ENCODE data around the gene SUMO4. TPM values are rescaled to one million over a fixed set of nuclear protein-coding genes. Genes with fewer than 3 reads are reported as not detected.

The SUMO4 gene
- total RNA-seq, 1 donor from 2014 or later = 6.5 TPM

Other genes starting within 250 kb of the SUMO4 start
- gene TAB2, start 82.5 kb upstream of the SUMO4 start, total RNA-seq = 41.1 TPM
- gene ZC3H12D, start 84.8 kb downstream of the SUMO4 start, total RNA-seq = 0.99 TPM
- gene PPIL4, start 145.8 kb downstream of the SUMO4 start, total RNA-seq = 38.0 TPM
- gene GINM1, start 166.1 kb downstream of the SUMO4 start, total RNA-seq = 45.3 TPM
- 23.7 TPM for gene KATNA1, start 248.5 kb downstream of the SUMO4 start, total RNA-seq

Data from skin of body (tissue), 1 donor.